ENCODE measurements around the gene PLA2G2C.
A peak's percentile ranks its signal among the peaks of the same experiment; 100 is the strongest.
"Not testable (repeated sequence)": the region's sequence is repeated elsewhere in the genome, so short reads cannot be mapped to it uniquely, and the experiment has no call there.

The PLA2G2C gene

GRCh38 chr1:20227704-20228103 is 41.4 kb upstream of the PLA2G2C start:
- H3K4me3 ChIP-seq (ENCODE audit: low read depth, low read length): no peak overlapping the region
- TF ChIP-seq CTCF (IDR thresholded peaks at IDR 0.05; ENCODE audit: low read depth, low read length): no peak

GRCh38 chr1:20224546-20224945 is 38.2 kb upstream of the PLA2G2C start:
- no peak overlapping the region for H3K4me3 ChIP-seq (ENCODE audit: low read depth, low read length)
- TF ChIP-seq CTCF (IDR thresholded peaks at IDR 0.05; ENCODE audit: low read depth, low read length): no peak

GRCh38 chr1:20223551-20224419 is 37.5 kb upstream of the PLA2G2C start:
- no peak for TF ChIP-seq CTCF (IDR thresholded peaks at IDR 0.05; ENCODE audit: low read depth, low read length)
- H3K4me3 ChIP-seq (ENCODE audit: low read depth, low read length): no peak overlapping the region

- no peak for TF ChIP-seq CTCF (IDR thresholded peaks at IDR 0.05; ENCODE audit: low read depth, low read length)
- H3K4me3 ChIP-seq (ENCODE audit: low read depth, low read length): no peak overlapping the region
Observed at GRCh38 chr1:20223106-20223505, 36.8 kb upstream of the PLA2G2C start.

GRCh38 chr1:20220036-20220435 is 33.7 kb upstream of the PLA2G2C start:
- TF ChIP-seq CTCF (IDR thresholded peaks at IDR 0.05; ENCODE audit: low read depth, low read length): no peak
- H3K4me3 ChIP-seq (ENCODE audit: low read depth, low read length): no peak overlapping the region

GRCh38 chr1:20219053-20219452 is 32.7 kb upstream of the PLA2G2C start:
- not testable (repeated sequence) for H3K4me3 ChIP-seq (ENCODE audit: low read depth, low read length)

- no peak overlapping the region for H3K4me3 ChIP-seq (ENCODE audit: low read depth, low read length)
- TF ChIP-seq CTCF (IDR thresholded peaks at IDR 0.05; ENCODE audit: low read depth, low read length): 0 out of 2 replicates have a peak, but pooled peaks have one; percentile 11
Observed at GRCh38 chr1:20216574-20216973, 30.3 kb upstream of the PLA2G2C start.

- TF ChIP-seq CTCF (IDR thresholded peaks at IDR 0.05; ENCODE audit: low read depth, low read length): no peak
- H3K4me3 ChIP-seq (ENCODE audit: low read depth, low read length): no peak overlapping the region
Observed at GRCh38 chr1:20215716-20216115, 29.4 kb upstream of the PLA2G2C start.
